ENCODE data around the gene CDK5RAP3. TPM values are rescaled to one million over a fixed set of nuclear protein-coding genes. Genes with fewer than 3 reads are reported as not detected.

CDK5RAP3 gene
- 58.7 and 68.2 TPM in 2 replicates for total RNA-seq

DNA sequence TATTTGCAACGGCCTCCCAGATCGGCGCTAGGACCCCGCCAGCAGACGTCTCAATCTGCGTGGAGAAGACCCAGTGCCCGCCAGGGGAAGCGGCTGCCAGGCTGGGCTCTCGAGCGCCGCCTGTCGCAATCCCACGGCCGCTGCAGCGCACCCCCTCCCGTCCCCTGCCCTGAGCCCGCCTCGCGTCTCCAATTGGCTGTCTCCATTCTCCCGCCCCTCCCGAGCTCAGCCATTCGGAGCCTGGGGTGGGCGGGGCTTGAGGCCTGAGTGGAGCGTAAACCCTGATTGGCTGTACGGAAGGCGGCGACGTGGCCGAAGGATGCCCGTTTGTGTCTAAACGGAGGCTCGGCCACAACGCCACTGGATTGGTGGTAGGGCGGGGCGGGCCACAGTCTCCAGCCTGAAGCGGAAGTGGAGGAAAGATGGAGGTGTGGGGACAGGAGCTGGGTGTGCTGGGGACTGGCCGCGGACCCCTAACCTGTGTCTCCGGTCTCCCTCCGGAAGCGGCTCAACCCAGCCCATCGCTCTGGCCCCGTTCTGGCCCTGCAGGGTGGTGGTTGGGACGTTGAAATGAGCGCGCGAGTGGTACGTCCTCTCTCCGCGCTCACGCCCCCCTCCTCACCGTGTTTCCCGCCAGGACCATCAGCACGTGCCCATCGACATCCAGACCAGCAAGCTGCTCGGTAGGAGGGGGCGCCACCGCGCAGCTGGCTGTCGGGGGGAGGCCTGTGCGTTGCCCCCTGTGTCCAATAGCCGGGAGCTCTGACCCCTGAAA lies at the start of gene CDK5RAP3:
TSS of gene CDK5RAP3 (plus strand) at position 389 of the 775 bp plus-strand sequence. CDS start at position 423, 34 bp downstream.

GRCh38 chr17:47941246-47942095 lies 29.4 kb upstream of the CDK5RAP3 start, which contains the start of gene PNPO:
TSS of gene PNPO (plus strand) at chr17:47941571. CDS start at chr17:47941676, 105 bp downstream.

GRCh38 chr17:47957591-47958490 lies 13.1 kb upstream of the CDK5RAP3 start, which contains the start of gene PRR15L:
TSS of gene PRR15L (minus strand) at chr17:47957883. CDS start at chr17:47953234, 4,649 bp downstream.

Other genes starting within 250 kb of the CDK5RAP3 start
- not detected in 2 replicates for gene TBX21, start 237.9 kb upstream of the CDK5RAP3 start, total RNA-seq
- 9.1 and 11.9 TPM in 2 replicates for gene OSBPL7, start 149.3 kb upstream of the CDK5RAP3 start, total RNA-seq
- gene MRPL10, start 139.6 kb upstream of the CDK5RAP3 start, total RNA-seq = 16.8 and 18.6 TPM in 2 replicates
- 0.09 TPM in 1 of 2 replicates, not detected in the other for gene LRRC46, start 139.4 kb upstream of the CDK5RAP3 start, total RNA-seq
- 20.7 and 27.9 TPM in 2 replicates for gene SCRN2, start 129.8 kb upstream of the CDK5RAP3 start, total RNA-seq
- 0.45 and 0.66 TPM in 2 replicates for gene SP6, start 120.0 kb upstream of the CDK5RAP3 start, total RNA-seq
- 0.90 and 1.6 TPM in 2 replicates for gene SP2, start 74.9 kb upstream of the CDK5RAP3 start, total RNA-seq
- gene PNPO, start 29.5 kb upstream of the CDK5RAP3 start, total RNA-seq = 17.7 and 24.7 TPM in 2 replicates
- gene PRR15L, start 13.2 kb upstream of the CDK5RAP3 start, total RNA-seq = not detected in 2 replicates
- gene COPZ2, start 66.7 kb downstream of the CDK5RAP3 start, total RNA-seq = 5.3 and 10.5 TPM in 2 replicates
- gene NFE2L1, start 77.2 kb downstream of the CDK5RAP3 start, total RNA-seq = 98.9 and 104 TPM in 2 replicates
- gene CBX1, start 130.4 kb downstream of the CDK5RAP3 start, total RNA-seq = 50.6 and 56.1 TPM in 2 replicates
- gene SNX11, start 136.7 kb downstream of the CDK5RAP3 start, total RNA-seq = 13.8 and 15.8 TPM in 2 replicates

All from endothelial cell of coronary artery (primary cell).